Measurements from ENCODE around the gene ELF2. TPM values are rescaled to one million over a fixed set of nuclear protein-coding genes. Genes with fewer than 3 reads are reported as not detected.
"Not testable (repeated sequence)": the region's sequence is repeated elsewhere in the genome, so short reads cannot be mapped to it uniquely, and the experiment has no call there.

Gene ELF2
- total and polyA plus RNA-seq, 2 experiments from 2014 or later: 38.2 to 48.8 TPM

DNA sequence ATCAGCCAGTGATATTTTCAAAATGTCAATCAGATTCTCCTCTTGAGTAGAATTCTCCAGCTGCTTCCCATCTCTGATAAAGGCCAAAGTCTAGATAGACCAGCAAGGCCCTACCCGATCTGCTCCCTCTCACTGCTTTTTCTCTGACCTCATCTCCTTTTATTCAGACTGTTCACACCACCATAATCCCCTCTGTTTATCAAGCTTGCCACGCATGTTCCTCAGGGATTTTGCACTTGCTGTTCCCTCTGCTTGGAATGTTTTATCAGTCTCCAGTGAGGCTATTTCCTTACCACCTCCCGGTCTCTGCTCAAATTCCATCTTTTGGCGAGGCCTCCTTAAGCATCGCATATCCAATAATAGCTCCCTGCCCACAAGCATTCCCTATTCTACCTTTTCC, 141.4 kb downstream of the ELF2 start (continued):
- TF ChIP-seq ZNF462 (CRISPR knock-in tag; IDR thresholded peaks at IDR 0.05): no peak
- TF ChIP-seq, protein P1, sequence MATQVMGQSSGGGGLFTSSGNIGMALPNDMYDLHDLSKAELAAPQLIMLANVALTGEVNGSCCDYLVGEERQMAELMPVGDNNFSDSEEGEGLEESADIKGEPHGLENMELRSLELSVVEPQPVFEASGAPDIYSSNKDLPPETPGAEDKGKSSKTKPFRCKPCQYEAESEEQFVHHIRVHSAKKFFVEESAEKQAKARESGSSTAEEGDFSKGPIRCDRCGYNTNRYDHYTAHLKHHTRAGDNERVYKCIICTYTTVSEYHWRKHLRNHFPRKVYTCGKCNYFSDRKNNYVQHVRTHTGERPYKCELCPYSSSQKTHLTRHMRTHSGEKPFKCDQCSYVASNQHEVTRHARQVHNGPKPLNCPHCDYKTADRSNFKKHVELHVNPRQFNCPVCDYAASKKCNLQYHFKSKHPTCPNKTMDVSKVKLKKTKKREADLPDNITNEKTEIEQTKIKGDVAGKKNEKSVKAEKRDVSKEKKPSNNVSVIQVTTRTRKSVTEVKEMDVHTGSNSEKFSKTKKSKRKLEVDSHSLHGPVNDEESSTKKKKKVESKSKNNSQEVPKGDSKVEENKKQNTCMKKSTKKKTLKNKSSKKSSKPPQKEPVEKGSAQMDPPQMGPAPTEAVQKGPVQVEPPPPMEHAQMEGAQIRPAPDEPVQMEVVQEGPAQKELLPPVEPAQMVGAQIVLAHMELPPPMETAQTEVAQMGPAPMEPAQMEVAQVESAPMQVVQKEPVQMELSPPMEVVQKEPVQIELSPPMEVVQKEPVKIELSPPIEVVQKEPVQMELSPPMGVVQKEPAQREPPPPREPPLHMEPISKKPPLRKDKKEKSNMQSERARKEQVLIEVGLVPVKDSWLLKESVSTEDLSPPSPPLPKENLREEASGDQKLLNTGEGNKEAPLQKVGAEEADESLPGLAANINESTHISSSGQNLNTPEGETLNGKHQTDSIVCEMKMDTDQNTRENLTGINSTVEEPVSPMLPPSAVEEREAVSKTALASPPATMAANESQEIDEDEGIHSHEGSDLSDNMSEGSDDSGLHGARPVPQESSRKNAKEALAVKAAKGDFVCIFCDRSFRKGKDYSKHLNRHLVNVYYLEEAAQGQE (IDR thresholded peaks at IDR 0.05; ENCODE audit: unreplicated experiment): no peak
- TF ChIP-seq NANOG (IDR thresholded peaks at IDR 0.05; ENCODE audit: borderline replicate concordance): no peak

DNA sequence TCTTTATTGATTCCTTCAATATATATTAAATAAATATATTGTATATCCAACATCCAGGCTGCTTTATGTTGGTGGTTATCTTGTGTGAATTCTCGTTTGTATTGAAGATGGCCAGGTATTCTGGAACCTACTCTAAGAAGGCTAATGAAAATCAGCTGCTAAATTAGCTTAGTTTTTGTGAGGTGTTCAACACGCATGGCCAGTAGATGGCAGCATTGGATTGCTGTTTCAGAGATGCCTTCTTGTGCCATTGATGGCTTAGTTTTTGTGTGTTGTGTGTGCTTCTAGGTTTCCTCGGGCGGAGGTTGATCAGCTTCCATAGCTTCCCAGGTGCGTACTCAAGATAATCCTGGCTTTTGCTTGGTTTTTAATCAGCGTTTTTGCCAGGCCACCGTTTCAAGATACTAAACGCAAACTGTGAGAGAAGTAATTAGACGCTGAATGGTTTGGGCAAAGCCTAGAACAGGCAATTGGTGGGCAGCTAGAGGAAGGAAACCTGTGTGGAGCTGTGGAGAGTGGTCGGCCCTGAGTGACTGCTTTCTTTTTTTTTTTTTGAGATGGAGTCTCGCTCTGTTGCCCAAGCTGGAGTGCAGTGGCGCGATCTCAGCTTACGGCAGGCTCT, 146.3 kb downstream of the ELF2 start:
- Histone ChIP-seq H3K79me2 (replicated peaks; ENCODE audit: insufficient read depth) (peaks cover 98% of the 10 kb centered on the region), H3K4me2 (no peak overlapping the region), H3K36me3 (ENCODE audit: insufficient read depth) (no peaks in the 10 kb centered on the region), H3K27ac (ENCODE audit: low read depth) (no peak overlapping the region), H4K20me1 (replicated peaks; ENCODE audit: insufficient read depth) (peaks cover 90% of the 10 kb centered on the region), H3K9me2 (ENCODE audit: insufficient read depth) (no peaks in the 10 kb centered on the region), H3F3A (replicated peaks; ENCODE audit: low read depth) (peaks cover 26% of the 10 kb centered on the region), H3K4me1 (ENCODE audit: insufficient read depth) (peaks cover 34% of the 10 kb centered on the region), H2AFZ (no peak overlapping the region), H3K4me3 (no peak overlapping the region), H3K27me3 (ENCODE audit: insufficient read depth) (no peaks in the 10 kb centered on the region)
- H3K36me3 Mint-ChIP-seq (ENCODE audit: low read depth): peaks cover 19% of the 10 kb centered on the region
- H3K4me3 Mint-ChIP-seq: no peak overlapping the region
- ATAC-seq: peak; percentile 78
- TF ChIP-seq ZNF331 (CRISPR knock-in tag; IDR thresholded peaks at IDR 0.05; ENCODE audit: low read depth) (no peak), NANOG (IDR thresholded peaks at IDR 0.05; ENCODE audit: borderline replicate concordance) (no peak)
- TF ChIP-seq, protein P2, sequence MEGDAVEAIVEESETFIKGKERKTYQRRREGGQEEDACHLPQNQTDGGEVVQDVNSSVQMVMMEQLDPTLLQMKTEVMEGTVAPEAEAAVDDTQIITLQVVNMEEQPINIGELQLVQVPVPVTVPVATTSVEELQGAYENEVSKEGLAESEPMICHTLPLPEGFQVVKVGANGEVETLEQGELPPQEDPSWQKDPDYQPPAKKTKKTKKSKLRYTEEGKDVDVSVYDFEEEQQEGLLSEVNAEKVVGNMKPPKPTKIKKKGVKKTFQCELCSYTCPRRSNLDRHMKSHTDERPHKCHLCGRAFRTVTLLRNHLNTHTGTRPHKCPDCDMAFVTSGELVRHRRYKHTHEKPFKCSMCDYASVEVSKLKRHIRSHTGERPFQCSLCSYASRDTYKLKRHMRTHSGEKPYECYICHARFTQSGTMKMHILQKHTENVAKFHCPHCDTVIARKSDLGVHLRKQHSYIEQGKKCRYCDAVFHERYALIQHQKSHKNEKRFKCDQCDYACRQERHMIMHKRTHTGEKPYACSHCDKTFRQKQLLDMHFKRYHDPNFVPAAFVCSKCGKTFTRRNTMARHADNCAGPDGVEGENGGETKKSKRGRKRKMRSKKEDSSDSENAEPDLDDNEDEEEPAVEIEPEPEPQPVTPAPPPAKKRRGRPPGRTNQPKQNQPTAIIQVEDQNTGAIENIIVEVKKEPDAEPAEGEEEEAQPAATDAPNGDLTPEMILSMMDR (conservative IDR thresholded peaks at IDR 0.05; ENCODE audit: low read depth in 2 of 2): peak; percentile 95 to 99
- peaks cover 2% of the 10 kb centered on the region for H3K27me3 Mint-ChIP-seq (ENCODE audit: insufficient read depth, low read depth, poor library complexity)
- H3K27ac Mint-ChIP-seq: no peak overlapping the region
- H3K9me3 Mint-ChIP-seq: no peaks in the 10 kb centered on the region
- H3K4me1 Mint-ChIP-seq: peaks cover 29% of the 10 kb centered on the region
- peak; percentile 92 for DNase-seq (ENCODE audit: low spot score)

DNA sequence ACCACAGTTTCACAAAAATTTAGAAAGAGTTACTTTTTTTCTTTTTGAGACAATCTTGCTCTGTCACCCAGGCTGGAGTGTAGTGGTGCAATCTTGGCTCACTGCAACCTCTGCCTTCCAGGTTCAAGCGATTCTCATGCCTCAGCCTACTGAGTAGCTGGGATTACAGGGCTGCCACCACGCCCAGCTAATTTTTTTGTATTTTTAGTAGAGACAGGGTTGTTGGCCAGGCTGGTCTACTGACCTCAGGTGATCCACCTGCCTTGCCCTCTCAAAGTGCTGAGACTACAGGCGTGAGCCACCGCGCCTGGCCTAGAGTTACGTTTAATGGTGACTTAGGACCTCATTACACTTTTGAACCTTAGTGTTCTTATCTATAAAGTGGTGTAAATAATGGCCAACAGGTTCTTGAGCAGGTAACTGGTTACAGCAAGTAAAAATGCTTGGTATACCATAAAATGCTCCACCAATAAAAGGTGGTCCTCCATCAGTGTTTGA, 147.1 kb downstream of the ELF2 start:
- H3K27me3 ChIP-seq (ENCODE audit: insufficient read depth); H3K27ac Mint-ChIP-seq; ATAC-seq; H3K4me3 ChIP-seq; H3K9me3 Mint-ChIP-seq; H3K9me2 ChIP-seq (ENCODE audit: insufficient read depth); H2AFZ ChIP-seq; H3K4me3 Mint-ChIP-seq; H3K27me3 Mint-ChIP-seq (ENCODE audit: insufficient read depth, low read depth, poor library complexity); H3K4me2 ChIP-seq; H3K36me3 ChIP-seq (ENCODE audit: insufficient read depth); DNase-seq (ENCODE audit: low spot score): not testable (repeated sequence)
- Mint-ChIP-seq H3K4me1 (peaks cover 34% of the 10 kb centered on the region), H3K36me3 (ENCODE audit: low read depth) (peaks cover 19% of the 10 kb centered on the region)
- peak overlapping the region; percentile 80; the same call in 1 of the 2 replicates for H3K27ac ChIP-seq (ENCODE audit: low read depth)
- peaks cover 98% of the 10 kb centered on the region for H3K79me2 ChIP-seq (replicated peaks; ENCODE audit: insufficient read depth)
- peaks cover 41% of the 10 kb centered on the region for H3K4me1 ChIP-seq (ENCODE audit: insufficient read depth)
- H3F3A ChIP-seq (replicated peaks; ENCODE audit: low read depth): peaks cover 26% of the 10 kb centered on the region
- H4K20me1 ChIP-seq (replicated peaks; ENCODE audit: insufficient read depth): peaks cover 82% of the 10 kb centered on the region
